ENCODE data around the gene PHKA1.
"Not testable (repeated sequence)": the region's sequence is repeated elsewhere in the genome, so short reads cannot be mapped to it uniquely, and the experiment has no call there.

Gene PHKA1

DNA sequence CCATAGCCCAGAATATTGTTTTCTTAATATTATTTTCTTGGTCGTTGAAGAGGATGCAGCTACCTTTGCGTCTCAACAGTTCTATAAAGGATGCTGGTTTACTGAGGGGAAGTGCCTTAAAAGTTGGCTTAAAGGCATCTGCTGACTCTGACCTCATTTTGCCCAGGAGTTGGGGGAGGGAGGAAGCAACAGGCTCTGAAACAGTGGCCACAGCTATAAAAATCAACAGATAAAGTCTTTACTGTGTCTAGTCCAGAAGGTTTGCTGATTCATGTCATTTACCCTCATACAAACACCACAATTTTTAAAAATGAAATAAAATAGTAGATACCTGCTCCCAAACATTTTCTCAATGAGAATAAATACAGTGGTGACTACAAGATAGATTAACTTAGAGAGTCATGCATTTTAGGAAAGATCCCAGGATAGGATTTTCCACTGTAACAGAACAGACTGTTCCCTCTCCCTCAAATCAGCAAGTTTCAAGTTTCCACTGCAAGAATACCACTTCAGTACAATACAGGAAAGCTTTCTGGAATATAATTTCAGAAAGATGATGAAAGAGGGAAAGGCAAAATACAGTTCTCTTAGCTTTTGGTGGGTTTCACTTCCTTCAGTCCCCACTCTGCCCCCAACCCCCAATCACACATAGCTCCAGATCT lies 1.9 kb downstream of the PHKA1 start:
- H3K27ac ChIP-seq (ENCODE audit: low read length), result no peak overlapping the region

DNA sequence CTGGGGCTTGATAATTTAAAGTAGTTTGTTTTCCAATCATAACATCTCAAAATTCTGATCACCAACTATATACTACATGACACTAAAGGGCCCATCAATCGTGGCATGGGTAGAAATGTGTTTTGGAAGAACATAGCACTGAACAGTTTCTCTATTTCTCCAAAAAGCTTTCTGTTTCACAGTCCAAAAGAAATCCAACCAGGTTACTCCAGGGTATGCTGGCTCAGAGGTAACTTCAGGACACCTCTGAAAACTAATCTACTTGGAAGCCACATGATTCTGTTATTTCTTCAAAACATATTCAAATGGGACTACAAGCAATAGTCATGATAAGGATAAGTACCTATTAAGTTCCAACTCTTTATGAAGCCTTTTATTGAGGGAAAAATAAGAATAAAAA lies 8.3 kb downstream of the PHKA1 start:
- H3K9me3 ChIP-seq (ENCODE audit: control insufficient read depth in 1 of 2, low read length in 2 of 2), result no peaks in the 10 kb centered on the region
- H3K27me3 ChIP-seq (ENCODE audit: low read depth, low read length), result no peaks in the 10 kb centered on the region
- H3K4me1 ChIP-seq (ENCODE audit: control insufficient read depth in 1 of 2, insufficient read depth in 2 of 2, low read length in 2 of 2), result no peaks in the 10 kb centered on the region
- no peak overlapping the region for H3K27ac ChIP-seq (ENCODE audit: low read length)
- no peak overlapping the region for H3K4me3 ChIP-seq (ENCODE audit: low read depth in 1 of 2, low read length in 2 of 2)
- no peaks in the 10 kb centered on the region for H3K36me3 ChIP-seq (ENCODE audit: control insufficient read depth in 1 of 2, insufficient read depth in 2 of 2, low read length in 2 of 2)

More for the DNA sequence above, 1.9 kb downstream of the PHKA1 start:
- no peaks in the 10 kb centered on the region for H3K9me3 ChIP-seq (ENCODE audit: control insufficient read depth in 1 of 2, low read length in 2 of 2)
- no peaks in the 10 kb centered on the region for H3K36me3 ChIP-seq (ENCODE audit: control insufficient read depth in 1 of 2, insufficient read depth in 2 of 2, low read length in 2 of 2)
- no peaks in the 10 kb centered on the region for H3K27me3 ChIP-seq (ENCODE audit: low read depth, low read length)
- no peak overlapping the region for H3K4me3 ChIP-seq (ENCODE audit: low read depth in 1 of 2, low read length in 2 of 2)
- no peaks in the 10 kb centered on the region for H3K4me1 ChIP-seq (ENCODE audit: control insufficient read depth in 1 of 2, insufficient read depth in 2 of 2, low read length in 2 of 2)

DNA sequence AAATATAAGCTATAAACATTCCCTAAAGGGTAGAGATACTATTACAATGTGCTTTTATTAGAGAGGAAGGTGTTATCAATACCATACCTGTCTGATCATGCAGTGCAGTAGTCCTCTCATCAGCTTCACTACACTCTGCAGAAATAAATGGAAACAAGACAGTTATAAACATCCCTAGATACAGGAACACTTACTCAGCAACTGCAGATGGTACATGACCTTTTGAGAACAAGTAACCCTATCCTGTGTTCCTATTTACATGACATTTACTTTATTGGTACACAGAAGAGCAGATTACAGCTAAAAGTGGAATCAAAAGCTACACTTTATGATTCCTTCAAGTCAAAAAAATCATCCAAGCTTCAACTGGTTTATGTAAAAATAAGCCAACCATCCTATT lies 9.0 kb downstream of the PHKA1 start:
- H3K27me3 ChIP-seq (ENCODE audit: low read depth, low read length), result no peaks in the 10 kb centered on the region
- H3K4me1 ChIP-seq (ENCODE audit: control insufficient read depth in 1 of 2, insufficient read depth in 2 of 2, low read length in 2 of 2), result no peaks in the 10 kb centered on the region
- H3K27ac ChIP-seq (ENCODE audit: low read length), result no peak overlapping the region
- H3K4me3 ChIP-seq (ENCODE audit: low read depth in 1 of 2, low read length in 2 of 2), result no peak overlapping the region
- no peaks in the 10 kb centered on the region for H3K9me3 ChIP-seq (ENCODE audit: control insufficient read depth in 1 of 2, low read length in 2 of 2)
- no peaks in the 10 kb centered on the region for H3K36me3 ChIP-seq (ENCODE audit: control insufficient read depth in 1 of 2, insufficient read depth in 2 of 2, low read length in 2 of 2)

DNA sequence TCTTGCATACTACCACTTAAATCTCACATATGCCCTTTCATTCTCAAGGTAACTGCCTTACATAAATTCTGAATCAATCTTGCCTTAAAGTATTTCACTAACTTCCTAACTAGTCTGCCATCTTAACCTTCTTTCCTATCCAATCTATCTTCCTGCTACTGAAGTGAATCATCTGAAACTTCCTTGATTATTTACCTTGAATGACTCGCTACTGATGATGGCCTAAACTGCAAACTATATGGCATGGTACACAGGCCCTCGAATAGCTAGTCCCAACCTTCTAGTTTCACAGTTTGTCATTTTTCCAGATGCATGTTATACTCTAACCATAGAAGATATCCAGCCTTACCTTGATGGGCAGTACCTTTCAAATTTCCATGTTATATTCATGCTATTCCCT lies 19.9 kb downstream of the PHKA1 start:
- no peaks in the 10 kb centered on the region for H3K27me3 ChIP-seq (ENCODE audit: low read depth, low read length)
- H3K4me1 ChIP-seq (ENCODE audit: control insufficient read depth in 1 of 2, insufficient read depth in 2 of 2, low read length in 2 of 2), result no peaks in the 10 kb centered on the region
- no peaks in the 10 kb centered on the region for H3K9me3 ChIP-seq (ENCODE audit: control insufficient read depth in 1 of 2, low read length in 2 of 2)
- no peak overlapping the region for H3K4me3 ChIP-seq (ENCODE audit: low read depth in 1 of 2, low read length in 2 of 2)
- H3K36me3 ChIP-seq (ENCODE audit: control insufficient read depth in 1 of 2, insufficient read depth in 2 of 2, low read length in 2 of 2), result no peaks in the 10 kb centered on the region
- H3K27ac ChIP-seq (ENCODE audit: low read length), result no peak overlapping the region

DNA sequence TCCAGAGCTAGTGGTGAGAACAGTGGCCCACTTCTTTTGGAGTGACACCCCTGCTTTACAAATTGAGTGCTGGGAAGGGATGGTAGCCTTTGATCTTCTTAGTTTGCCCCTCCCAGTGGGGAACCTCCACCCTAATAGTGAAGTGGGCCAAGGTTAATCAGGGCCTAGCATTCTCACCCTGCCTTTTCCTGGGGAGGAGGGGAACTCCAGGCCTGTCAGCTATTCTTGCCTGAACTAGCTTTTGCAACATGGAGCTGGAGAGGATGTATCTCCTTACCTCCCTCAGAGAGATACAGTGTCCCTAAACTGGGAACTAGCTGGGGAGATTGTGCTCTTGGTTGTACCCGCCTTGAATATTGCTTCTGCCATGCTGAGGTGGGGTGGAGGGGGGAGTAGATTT lies 20.6 kb downstream of the PHKA1 start:
- Histone ChIP-seq H3K36me3 (ENCODE audit: control insufficient read depth in 1 of 2, insufficient read depth in 2 of 2, low read length in 2 of 2) (no peaks in the 10 kb centered on the region), H3K27me3 (ENCODE audit: low read depth, low read length) (no peaks in the 10 kb centered on the region), H3K27ac (ENCODE audit: low read length) (no peak overlapping the region), H3K4me3 (ENCODE audit: low read depth in 1 of 2, low read length in 2 of 2) (no peak overlapping the region), H3K4me1 (ENCODE audit: control insufficient read depth in 1 of 2, insufficient read depth in 2 of 2, low read length in 2 of 2) (no peaks in the 10 kb centered on the region), H3K9me3 (ENCODE audit: control insufficient read depth in 1 of 2, low read length in 2 of 2) (no peaks in the 10 kb centered on the region)

DNA sequence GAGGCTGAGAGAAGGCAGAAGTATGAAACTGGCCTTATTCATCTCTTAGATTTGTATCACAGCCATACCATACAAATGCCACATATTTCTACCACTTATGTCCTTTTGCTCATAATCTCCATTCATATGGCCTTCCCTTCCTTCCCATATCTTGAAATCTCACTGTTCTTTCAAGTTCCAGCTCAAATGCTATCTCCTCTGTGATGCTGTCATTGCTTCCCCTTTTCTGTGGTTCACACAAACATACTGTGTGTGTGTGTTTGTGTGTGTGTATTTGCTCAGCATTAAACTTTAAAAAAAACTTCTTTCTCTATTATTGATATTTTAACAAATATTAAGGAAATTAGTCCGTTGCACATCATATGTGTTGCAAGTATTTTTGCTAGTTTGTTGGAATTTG lies 26.7 kb downstream of the PHKA1 start:
- Histone ChIP-seq H3K4me1 (ENCODE audit: control insufficient read depth in 1 of 2, insufficient read depth in 2 of 2, low read length in 2 of 2) (no peaks in the 10 kb centered on the region), H3K36me3 (ENCODE audit: control insufficient read depth in 1 of 2, insufficient read depth in 2 of 2, low read length in 2 of 2) (no peaks in the 10 kb centered on the region), H3K9me3 (ENCODE audit: control insufficient read depth in 1 of 2, low read length in 2 of 2) (no peaks in the 10 kb centered on the region), H3K4me3 (ENCODE audit: low read depth in 1 of 2, low read length in 2 of 2) (no peak overlapping the region), H3K27me3 (ENCODE audit: low read depth, low read length) (no peaks in the 10 kb centered on the region), H3K27ac (ENCODE audit: low read length) (no peak overlapping the region)

DNA sequence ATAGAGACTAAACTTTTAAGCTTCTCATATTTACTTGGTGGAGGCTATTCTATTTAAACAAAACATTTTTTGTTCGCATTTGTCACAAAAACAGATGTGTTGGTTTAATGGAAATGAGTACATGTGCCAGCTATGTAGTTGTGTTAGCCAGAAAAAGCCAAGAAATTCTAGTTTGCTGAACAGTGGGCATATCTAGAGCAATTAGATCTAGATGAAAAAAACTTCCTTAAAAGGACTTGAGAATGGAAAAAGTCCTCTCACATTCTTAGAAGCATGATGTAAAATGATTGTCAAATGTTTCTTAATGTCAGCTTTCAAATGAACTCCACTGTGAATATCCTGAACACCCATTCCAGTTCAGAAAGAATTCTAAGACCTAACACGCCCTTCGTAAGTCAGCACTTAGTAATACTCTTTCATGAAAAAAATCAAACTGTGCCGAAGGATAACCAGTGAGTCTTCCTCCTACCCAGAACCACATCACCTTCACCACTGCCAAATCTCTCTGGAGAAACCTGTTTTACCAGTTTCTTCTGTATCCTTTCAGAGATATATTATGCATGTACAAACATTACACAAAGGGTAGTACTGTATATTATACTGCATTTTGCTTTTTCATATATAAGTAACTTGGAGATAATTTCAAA lies 28.2 kb downstream of the PHKA1 start:
- Histone ChIP-seq H3K9me3 (ENCODE audit: control insufficient read depth in 1 of 2, low read length in 2 of 2) (no peaks in the 10 kb centered on the region), H3K4me3 (ENCODE audit: low read depth in 1 of 2, low read length in 2 of 2) (no peak overlapping the region), H3K36me3 (ENCODE audit: control insufficient read depth in 1 of 2, insufficient read depth in 2 of 2, low read length in 2 of 2) (no peaks in the 10 kb centered on the region), H3K4me1 (ENCODE audit: control insufficient read depth in 1 of 2, insufficient read depth in 2 of 2, low read length in 2 of 2) (no peaks in the 10 kb centered on the region), H3K27me3 (ENCODE audit: low read depth, low read length) (no peaks in the 10 kb centered on the region), H3K27ac (ENCODE audit: low read length) (no peak overlapping the region)

DNA sequence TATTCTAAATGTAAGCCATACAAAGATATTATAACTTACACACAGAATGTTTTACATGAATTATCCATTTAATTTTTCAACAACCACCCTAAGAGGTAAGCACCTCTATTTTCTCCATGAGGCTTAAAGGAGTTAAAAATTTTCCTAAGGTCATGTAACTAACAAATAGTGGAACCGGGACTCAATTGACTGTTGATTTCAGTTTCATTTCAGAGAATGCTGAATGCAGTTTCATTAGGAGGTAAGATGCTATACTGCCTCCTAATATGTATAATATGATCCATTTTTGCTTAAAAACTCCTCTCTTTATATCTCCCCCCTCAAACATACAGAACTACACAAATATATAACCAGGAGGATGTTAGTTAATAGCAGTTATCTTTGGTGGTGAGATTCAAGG lies 29.1 kb downstream of the PHKA1 start:
- no peaks in the 10 kb centered on the region for H3K4me1 ChIP-seq (ENCODE audit: control insufficient read depth in 1 of 2, insufficient read depth in 2 of 2, low read length in 2 of 2)
- H3K27me3 ChIP-seq (ENCODE audit: low read depth, low read length), result no peaks in the 10 kb centered on the region
- H3K9me3 ChIP-seq (ENCODE audit: control insufficient read depth in 1 of 2, low read length in 2 of 2), result no peaks in the 10 kb centered on the region
- no peak overlapping the region for H3K27ac ChIP-seq (ENCODE audit: low read length)
- H3K36me3 ChIP-seq (ENCODE audit: control insufficient read depth in 1 of 2, insufficient read depth in 2 of 2, low read length in 2 of 2), result no peaks in the 10 kb centered on the region
- H3K4me3 ChIP-seq (ENCODE audit: low read depth in 1 of 2, low read length in 2 of 2), result no peak overlapping the region

DNA sequence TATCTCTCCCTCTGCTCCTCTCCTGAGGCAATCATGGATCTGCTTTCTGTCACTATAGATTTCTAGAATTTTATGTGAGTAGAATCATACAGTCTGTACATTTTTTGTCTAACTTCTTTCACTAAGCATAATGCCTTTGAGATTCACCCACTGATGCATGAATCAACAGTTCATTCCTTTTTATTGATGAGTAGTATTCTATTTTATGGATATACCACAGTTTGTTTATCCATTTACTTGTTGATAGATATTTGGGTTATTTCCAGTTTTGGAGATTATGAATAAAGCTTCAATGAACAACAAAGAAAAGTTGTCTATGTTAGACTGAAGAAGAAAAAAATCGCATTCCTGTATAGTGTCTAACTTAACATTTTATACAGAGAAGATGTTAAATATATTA lies 30.5 kb downstream of the PHKA1 start:
- Histone ChIP-seq H3K4me3 (ENCODE audit: low read depth in 1 of 2, low read length in 2 of 2) (no peak overlapping the region), H3K27ac (ENCODE audit: low read length) (no peak overlapping the region), H3K36me3 (ENCODE audit: control insufficient read depth in 1 of 2, insufficient read depth in 2 of 2, low read length in 2 of 2) (no peaks in the 10 kb centered on the region), H3K4me1 (ENCODE audit: control insufficient read depth in 1 of 2, insufficient read depth in 2 of 2, low read length in 2 of 2) (no peaks in the 10 kb centered on the region), H3K9me3 (ENCODE audit: control insufficient read depth in 1 of 2, low read length in 2 of 2) (no peaks in the 10 kb centered on the region), H3K27me3 (ENCODE audit: low read depth, low read length) (no peaks in the 10 kb centered on the region)

DNA sequence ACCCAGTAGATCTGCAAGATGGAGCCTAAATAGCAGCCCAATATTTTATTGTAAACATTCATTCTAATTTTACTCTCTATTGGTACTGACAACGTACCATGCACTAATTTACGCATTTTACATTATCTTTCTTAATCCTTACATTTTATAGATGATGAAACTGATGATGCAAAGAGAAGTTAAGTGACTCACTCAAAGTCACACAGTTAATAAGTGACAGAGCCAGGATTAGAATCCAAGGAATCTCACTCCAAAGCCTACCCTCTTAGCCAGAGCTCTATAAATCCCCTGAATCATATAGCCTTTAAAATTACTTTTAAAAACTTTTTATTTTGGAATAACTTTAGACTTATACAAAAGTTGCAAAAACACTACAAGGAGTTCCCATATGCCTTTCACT lies 37.6 kb downstream of the PHKA1 start:
- Histone ChIP-seq H3K27ac (ENCODE audit: low read length) (no peak overlapping the region), H3K9me3 (ENCODE audit: control insufficient read depth in 1 of 2, low read length in 2 of 2) (peaks cover 0 to 3% of the 10 kb centered on the region in 2 donors), H3K4me1 (ENCODE audit: control insufficient read depth in 1 of 2, insufficient read depth in 2 of 2, low read length in 2 of 2) (no peaks in the 10 kb centered on the region), H3K4me3 (ENCODE audit: low read depth in 1 of 2, low read length in 2 of 2) (no peak overlapping the region), H3K36me3 (ENCODE audit: control insufficient read depth in 1 of 2, insufficient read depth in 2 of 2, low read length in 2 of 2) (peaks cover 0 to 5% of the 10 kb centered on the region in 2 donors), H3K27me3 (ENCODE audit: low read depth, low read length) (no peaks in the 10 kb centered on the region)

DNA sequence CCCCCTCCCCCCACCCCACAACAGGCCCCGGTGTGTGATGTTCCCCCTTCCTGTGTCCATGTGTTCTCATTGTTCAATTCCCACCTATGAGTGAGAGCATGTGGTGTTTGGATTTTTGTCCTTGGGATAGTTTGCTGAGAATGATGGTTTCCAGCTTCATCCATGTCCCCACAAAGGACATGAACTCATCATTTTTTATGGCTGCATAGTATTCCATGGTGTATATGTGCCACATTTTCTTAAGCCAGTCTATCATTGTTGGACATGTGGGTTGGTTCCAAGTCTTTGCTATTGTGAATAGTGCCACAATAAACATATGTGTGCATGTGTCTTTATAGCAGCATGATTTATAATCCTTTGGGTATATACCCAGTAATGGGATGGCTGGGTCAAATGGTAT lies 40.2 kb downstream of the PHKA1 start:
- H3K4me1 ChIP-seq (ENCODE audit: control insufficient read depth in 1 of 2, insufficient read depth in 2 of 2, low read length in 2 of 2); H3K9me3 ChIP-seq (ENCODE audit: control insufficient read depth in 1 of 2, low read length in 2 of 2); H3K27ac ChIP-seq (ENCODE audit: low read length); H3K4me3 ChIP-seq (ENCODE audit: low read depth in 1 of 2, low read length in 2 of 2); H3K27me3 ChIP-seq (ENCODE audit: low read depth, low read length); H3K36me3 ChIP-seq (ENCODE audit: control insufficient read depth in 1 of 2, insufficient read depth in 2 of 2, low read length in 2 of 2): not testable (repeated sequence)

DNA sequence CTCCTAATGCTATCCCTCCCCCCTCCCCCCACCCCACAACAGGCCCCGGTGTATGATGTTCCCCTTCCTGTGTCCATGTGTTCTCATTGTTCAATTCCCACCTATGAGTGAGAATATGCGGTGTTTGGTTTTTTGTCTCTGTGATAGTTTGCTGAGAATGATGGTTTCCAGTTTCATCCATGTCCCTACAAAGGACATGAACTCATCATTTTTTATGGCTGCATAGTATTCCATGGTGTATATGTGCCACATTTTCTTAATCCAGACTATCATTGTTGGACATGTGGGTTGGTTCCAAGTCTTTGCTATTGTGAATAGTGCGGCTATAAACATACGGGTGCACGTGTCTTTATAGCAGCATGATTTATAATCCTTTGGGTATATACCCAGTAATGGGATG lies 44.6 kb downstream of the PHKA1 start:
- not testable (repeated sequence) for H3K36me3 ChIP-seq (ENCODE audit: control insufficient read depth in 1 of 2, insufficient read depth in 2 of 2, low read length in 2 of 2); H3K27ac ChIP-seq (ENCODE audit: low read length); H3K27me3 ChIP-seq (ENCODE audit: low read depth, low read length); H3K4me1 ChIP-seq (ENCODE audit: control insufficient read depth in 1 of 2, insufficient read depth in 2 of 2, low read length in 2 of 2); H3K9me3 ChIP-seq (ENCODE audit: control insufficient read depth in 1 of 2, low read length in 2 of 2); H3K4me3 ChIP-seq (ENCODE audit: low read depth in 1 of 2, low read length in 2 of 2)
